NCI-H2227 (cell line): ENCODE results near the gene ME3.

Source experiments
- DNase-seq: peaks from one replicate; lab custom pipeline; 2025; ENCODE audit not compliant: unreplicated experiment; lab: John Stamatoyannopoulos, UW

ME3 gene

DNA sequence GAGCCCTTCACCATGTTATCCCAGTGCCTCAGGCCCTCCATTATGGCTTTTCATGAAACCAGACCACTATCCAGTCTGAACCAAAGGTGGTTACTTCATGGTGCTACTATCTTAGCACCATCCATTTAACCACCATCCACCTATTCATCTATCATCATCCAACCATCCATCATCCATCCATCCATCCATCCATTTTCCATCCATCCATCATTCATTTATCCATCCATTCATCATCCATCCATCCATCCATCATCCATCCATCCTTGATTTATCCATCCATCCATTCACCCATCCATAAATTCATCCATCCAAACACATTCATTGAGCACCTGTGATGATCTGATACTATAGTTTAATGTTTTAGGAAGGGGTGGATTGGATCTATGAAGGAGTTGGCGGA is 204.2 kb downstream of the ME3 start:
- DNase-seq: no peak

DNA sequence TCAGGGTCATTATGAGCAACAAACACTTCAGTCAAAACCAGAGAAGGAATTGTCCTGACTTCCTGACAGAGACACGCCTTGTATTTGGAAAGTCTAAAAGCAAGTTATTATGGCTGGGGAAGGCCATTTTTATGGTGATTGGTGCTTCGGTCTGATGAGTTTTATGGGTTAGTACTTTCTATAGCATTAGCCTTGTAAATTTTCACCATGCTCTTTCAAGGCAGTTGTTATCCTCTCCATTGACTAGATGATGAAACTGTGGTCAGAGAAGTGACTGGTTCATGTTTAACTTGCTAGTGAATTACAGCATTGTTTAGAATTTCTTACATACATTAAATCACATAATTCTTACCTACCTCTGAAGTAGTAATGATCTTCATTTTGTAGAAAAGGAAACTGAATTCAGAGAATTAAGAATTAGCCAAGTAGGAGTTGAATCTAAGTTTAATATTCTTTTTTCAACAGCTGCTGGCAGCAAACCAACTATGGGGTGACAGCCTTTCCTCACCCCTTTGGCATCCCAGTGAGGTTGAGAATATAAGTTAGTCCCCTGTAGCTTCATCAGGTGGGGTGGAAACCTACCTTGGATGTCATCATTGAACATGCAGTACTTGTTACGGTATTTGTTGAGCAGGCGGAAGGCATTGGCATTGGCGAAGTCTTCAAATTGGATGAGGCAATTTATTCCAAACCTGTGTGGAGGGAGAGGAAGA is 207.8 kb downstream of the ME3 start:
- DNase-seq: no peak

DNA sequence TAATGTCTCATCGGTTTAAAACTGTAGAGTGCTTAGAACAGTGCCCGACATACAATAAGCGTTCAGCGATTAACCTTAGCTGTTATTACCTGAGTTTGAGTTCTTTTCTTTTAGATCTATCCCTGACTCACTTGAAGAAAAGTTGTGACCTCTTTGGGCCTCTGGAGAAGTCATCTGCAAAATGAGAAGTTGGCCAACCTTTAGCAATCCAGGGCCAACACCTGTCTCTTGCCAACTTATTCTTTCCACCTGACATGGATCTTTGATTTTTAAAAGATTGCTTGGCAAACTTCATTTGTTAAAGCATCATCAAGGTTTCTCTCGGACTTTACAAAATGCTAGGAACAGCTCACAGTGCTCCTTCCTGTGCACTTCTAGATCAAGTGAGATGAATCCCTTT is 208.5 kb downstream of the ME3 start:
- DNase-seq: no peak

DNA sequence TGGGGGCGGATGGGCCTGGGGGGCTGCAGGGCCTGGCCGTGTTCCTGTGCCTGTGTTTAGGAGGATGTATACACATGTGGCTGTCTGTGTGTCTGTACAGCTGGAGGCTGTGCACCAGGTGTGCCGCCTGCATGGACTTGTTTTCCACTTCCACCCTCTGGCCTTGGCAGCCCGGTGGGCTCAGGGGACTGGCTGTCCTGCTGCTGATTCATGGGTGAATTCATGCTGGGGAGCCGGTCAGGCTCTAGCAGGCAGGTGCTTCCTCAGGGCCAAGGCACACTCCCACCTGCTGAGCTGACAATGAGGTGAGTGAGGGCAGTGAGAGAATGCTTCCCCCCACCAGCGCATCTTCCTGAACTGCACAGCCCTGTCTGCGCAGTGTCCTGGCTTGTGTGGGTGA is 209.3 kb downstream of the ME3 start:
- no peak for DNase-seq

DNA sequence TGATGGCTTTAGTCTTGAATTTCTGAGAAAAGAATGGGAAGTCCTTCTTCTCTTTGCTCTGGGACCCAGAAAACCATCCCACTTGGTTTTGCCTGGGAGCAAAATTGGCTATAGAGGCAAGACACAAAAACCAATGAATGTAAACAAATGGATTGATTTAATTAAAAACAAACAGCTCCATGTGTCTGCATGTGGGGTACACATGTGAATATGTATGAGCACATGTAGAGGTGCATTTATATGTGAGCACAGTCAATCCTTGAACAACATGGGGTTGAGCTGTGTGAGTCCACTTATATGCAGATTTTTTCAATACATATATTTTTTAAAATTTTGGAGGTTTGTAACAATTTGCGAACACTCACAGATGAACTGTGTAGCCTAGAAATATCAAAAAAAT is 210.5 kb downstream of the ME3 start:
- DNase-seq: no peak

DNA sequence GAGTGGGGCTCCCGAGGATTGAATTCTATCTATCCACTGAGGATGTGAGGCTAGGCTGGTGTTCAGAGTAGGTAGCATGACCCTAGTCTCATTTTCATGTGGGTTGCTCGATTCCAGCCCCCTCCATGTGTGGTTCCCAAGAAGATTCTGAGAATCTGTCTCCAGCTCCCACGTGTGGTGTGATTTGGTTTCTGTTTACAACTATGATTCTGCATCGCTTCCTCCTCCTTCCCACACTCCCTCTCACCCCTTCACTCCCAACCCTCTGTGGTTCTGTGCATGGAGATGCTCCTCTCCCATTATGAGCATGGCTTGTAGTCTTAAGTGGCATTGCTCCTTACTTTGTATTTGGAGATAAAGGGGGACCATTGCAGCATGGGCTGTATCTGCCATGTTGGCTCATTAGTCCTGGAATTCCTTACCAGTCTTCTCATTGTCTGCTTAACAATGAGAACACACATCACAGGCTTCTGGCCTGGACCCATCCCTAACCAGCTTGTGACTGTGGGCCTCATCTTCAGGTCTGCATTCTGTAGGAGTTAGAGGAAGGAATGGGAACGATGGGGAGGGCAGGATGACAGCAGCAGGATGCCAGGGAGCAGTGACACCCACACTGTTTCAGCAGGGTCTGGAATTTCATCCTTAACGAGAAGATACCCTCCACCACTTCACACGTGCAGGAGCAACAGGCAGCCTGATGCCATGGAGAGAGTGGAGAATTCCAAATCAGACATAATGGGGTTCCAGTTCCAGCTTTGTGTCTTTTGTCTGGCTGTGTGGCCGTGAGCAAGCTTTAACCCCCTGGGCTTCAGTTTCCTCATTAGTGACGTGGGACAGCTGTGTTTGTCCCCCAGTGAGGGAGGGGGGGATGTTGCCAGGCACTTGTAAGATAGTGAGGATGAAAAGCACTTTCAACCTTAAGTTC is 211.7 kb downstream of the ME3 start:
- no peak for DNase-seq

DNA sequence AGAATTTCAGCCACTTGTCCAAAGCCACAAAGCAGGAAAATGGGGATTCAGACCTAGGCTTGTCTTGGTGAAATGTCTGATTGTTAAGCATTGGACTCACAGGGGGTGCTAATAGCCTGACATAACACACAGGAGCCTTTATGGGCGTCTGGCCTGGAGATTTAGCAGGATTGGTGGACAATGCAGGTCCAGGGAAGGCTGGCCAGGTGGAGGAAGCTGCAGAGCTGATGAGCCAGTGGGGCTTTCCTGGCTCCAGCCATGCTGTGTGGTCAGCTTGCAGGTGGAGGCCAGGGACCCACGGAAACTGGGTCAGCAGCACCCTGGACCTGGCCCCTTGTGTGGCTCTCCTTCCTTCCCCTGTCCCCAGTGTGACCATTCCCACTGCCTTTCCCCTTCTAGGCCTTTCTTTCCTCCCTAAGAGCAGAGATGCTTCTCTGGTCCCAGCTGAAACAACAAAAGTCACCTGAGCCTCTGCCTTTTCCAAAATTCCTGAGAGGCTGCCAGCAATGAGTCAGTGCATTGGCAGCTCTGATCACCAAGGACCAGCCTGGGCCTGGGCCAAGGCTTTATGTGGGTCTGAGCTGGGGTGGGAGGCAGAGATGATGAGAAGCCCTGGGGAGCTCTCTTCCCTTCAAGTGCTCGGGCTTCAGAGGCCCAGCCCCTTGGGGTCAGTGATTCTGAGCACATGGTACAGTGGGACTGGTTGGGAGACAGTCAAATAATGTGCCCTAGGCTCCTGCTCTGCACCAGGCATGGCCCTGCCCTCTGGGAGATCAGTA is 212.5 kb downstream of the ME3 start:
- DNase-seq: no peak

DNA sequence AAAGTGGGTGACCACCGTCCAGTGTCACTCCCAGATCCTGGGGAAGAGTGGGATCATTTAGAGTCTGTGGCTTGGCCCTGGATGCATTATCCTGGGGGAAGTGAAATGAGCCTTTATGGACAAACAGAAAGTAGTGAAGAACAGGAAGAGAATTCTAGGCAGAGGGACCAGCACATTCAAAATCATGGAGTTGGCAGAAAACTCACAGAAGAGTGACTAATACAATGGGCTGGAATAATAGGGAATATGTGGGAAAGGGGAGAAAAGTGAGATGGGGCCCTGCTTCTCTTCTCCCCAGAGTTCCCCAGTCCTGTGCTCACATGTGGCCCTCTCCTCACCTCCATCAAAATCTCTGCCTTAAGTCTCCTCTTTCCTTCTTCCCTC is 213.4 kb downstream of the ME3 start:
- no peak for DNase-seq

DNA sequence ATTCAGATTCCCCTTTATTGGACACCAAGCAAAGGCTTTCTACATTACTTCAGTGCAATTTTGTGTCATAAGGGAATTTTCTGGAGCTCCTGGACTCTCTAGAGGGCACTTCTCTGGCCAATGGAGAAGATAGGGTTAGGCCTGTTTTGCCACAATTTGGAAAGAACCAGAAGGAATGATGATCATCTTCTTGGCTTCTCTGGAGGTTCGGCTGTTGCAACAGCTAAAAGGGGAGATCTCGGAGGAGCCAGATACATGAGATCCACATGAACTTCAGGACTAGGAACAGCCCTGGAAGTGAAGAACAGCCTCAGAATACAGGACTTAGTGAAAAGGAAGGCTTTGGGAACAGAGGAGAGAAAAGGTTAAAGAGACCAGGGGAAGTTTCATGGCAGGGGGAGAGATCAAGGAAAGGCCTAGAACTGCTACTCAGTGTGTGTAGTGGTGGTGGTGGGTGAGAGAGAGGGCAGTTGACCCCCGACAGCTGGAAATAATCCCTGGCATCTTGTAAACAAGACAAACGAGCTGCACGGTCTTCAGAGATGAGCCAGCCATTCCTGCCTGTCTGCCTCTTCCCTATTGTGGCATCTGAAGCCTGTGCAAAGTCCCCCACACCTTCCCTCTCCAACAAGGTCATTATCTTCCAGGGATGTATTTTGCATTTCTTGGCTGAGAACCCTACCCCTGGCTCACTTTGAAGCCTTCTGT is 214.0 kb downstream of the ME3 start:
- no peak for DNase-seq

DNA sequence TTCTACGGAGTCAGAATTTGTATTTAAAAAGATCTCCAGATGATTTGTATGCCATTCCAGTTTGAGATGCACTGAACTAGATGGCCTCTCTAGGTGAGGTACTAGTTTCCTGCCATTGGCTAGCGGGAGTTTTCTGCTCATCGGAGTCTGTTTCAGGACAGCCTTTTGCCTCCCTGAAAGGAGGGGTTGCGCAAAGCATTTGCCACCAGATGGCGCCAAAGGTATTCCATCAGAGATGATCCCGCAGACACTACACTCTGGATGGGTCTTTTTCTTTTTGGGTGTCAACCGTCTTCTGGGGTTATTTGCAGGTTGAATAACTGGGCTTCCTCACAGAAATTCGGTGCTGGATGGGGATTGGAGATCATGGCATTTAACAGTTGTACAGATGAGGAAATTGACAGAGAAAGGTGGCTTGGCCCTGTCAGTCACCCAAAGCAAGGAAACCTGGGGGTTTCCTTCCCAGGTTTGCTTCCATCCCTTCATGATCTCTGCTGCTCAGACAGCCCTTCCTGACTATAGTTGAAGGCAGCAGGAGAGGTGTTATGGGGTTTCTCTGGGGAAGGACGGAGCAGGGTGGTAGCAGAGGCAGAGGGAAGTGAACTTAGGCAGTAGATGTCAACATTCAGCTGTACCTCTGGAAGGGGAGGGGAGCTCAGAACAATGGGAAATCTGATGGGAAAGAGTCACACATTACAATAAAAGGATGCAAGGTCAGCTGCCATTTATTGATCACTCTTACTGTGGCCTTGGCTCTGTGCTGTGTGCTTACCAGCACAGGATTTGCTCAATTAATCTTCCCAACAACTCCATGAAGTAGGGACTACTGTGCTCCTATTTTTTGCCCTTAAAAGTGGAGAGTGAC is 216.1 kb downstream of the ME3 start:
- DNase-seq: peak; percentile 85

DNA sequence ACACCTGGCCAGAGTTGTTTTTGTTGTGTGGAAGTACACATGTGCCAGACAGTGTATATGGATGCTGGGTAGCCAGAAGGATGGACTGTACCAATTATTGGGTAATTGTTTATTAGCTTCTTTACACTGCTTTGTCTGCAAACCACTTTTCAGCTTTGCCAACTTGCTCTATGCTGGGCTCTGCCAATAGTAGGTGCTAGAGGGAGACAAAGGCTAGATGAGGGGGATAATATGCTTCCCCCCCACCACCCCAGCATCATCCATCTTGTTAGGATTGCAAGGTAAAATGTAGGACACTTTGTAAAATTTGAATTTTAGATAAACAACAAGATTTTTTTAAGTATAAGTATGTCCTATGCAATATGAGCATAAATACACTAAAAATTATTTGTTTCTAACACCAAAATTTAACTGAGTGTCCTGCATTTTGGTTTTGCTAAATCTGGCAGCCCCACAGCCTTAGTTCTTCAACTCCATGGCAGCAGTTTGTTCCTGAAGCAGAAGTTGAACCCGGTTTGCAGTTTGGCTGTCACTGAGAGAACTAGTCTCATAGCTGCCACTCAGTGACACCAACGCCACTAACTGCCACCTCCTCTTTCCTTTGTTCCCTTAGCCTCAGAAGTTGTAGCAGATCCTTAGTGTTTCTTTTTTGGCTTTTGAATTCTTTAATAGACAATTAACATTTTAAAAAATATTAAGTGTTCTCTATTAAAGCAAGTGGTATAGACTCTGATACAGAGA is 219.0 kb downstream of the ME3 start:
- DNase-seq: no peak

DNA sequence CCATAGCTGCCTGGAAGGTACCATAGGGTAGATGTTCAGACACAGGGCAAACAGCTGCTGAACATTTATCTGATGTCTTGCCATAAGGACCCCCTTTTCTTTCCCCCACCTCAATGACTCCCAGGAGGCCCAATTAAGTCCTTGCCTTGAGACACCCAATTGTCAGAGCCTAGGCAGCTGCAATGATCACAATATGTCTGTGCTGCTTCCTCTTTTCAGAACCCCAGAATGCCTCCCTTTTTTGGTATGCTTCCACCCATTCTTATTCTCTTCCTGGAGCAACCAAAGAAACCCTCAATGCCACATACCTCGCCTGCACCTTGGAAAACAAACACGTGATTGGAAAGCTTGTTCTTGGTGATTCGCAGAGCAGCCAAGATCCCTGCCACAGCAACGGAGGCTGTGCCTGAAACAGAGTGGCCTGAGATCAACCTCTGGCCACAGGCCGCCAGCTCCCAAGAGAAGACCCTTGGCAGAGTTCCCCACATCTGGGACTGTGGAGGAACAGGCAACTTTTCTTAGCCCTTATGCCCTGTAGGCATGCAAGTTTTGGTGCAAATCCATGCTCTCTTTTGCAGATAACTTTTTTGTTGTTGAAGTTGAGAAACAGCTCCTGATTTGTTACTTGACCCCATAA is 222.3 kb downstream of the ME3 start:
- no peak for DNase-seq

DNA sequence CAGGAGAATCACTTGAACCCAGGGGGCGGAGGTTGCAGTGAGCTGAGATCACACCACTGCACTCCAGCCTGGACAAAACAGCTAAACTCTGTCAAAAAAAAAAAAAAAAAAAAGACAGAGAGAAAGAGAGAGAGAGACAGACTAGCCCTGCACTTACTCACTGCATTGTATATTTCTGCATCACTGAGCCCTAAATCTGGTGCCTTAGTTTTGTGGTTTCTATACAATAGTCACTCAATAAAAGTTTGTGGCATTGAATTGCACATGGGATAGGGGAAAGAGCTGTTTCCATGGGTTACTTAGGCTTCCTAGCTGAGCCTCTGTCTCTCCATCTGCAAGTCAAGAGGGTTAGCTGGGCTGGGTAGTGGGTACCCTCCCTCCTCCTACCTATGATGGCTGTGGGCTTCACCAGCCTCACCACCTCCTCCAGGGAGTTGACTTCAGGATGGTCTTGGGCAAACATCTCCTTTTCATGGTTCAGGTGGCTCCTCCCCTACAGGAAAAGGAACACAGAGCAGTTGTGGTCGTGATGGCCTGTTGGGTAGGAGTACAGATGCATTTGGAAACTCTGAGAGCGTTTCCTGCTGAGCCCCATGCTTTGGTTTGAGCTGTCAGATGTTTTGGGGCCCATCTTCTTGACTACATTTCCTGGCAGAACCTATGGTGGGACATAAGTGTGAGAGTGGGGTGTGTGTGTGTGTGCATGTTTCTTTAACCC is 224.5 kb downstream of the ME3 start:
- no peak for DNase-seq

DNA sequence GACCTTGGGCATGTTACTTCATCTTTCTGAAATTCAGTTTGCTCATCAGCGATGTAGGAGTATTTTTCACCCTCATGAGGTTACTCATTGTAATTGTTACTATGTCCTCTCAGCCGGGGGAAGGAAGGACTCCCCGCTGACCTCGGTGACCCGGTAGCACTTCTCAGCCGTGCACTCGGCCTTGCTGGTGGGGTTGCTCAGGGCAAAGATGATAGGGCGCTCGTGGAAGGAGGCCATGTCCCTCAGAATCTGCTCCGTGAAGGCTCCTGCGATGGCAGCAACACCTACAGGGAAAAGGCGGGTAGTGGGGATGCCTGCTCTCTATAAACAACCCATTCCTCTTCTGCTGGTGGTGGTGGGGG is 225.5 kb downstream of the ME3 start:
- no peak for DNase-seq

DNA sequence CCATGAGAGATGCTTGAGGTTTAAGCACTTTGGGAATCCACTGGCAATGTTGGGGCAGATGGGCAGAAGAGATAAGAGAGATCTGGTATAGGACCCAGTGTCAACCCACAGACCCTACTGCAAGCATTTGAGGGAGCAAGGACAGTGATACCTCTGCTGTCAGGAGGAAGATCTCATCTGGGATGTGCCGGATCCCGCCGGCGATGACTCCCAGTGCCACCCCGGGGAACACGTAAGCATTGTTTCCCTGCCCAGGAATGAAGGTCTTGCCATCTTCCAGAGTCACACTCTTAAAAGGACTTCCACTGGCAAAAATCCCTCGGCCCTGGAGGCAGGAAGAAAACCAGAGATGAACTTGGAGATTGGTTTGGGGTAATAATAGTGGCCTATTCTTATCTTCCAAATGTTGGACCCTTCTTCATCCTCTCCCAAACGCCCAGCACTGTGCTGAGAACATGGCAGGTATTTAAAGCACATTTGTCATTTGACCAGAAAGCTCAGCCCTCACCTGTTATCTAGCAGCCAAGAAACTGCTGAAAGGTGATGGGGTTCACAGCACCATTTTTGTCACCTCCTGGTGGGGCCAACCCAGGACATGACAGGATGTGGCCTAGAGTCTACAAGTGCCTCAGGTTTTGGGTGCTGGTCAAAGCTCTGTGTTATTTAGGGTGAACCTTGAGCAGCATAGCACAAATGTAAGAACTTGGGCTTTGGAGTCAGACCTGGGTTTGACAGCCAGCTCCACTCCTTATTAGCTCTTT is 226.1 kb downstream of the ME3 start:
- no peak for DNase-seq

DNA sequence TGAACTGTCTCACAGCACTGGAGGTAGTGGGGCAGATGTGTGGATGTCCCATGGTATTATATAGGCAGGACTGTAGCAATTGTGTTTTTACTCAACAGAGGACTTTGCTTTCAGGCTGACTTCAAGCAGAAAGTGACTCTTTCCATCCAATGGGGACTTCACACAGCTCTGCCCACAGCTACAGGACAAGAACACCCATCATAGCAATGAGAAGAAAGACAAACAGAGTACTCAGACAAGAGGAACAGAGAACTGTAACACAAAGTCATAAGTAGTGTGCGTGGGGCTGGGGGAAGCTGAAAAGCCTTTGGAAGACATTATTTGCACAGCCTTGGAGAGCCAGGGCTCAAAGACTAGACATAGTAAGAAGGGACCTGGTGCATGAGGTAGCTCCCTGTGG is 227.4 kb downstream of the ME3 start:
- no peak for DNase-seq

DNA sequence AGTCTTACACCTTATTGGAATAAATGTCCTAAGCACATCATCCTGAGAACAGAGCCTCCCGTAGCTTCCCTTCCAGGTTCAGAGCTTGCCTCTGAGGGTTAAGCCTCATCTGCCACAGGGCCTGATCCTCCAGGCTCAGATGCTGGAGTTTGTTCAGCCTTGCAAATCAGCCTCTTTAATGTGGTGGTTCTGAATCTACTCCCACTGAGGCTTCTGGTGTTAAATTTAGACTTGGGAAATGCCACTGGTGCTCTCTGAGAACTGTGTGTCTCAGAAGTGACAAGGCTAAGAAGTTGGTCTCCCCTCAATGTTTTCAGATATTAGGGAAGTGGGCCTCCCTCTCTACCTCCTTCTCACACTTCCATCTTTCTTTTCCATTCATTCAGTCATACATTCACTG is 229.0 kb downstream of the ME3 start:
- no peak for DNase-seq

DNA sequence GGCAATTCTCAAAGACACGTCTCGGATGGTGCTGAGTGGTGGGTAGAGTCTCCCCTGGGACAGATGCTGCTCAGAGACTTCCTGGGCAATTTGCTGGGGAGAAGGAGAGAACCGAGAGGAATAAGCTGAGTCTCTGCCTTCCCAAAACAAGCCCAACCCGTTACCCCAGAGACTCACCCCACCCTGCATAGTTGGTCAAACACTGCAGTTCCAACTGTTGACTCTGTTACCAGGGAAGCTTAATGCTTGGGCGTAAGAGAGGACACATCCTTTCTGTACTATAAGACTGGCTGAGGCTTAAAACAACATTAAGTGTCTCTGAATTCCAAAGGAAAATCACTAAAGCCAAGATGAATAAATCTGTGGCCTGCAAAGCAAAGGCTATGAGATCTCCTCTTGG is 229.6 kb downstream of the ME3 start:
- no peak for DNase-seq
